Measurements from ENCODE around the gene ADARB2. TPM values are rescaled to one million over a fixed set of nuclear protein-coding genes. Genes with fewer than 3 reads are reported as not detected.
"Not testable (repeated sequence)": the region's sequence is repeated elsewhere in the genome, so short reads cannot be mapped to it uniquely, and the experiment has no call there.

The ADARB2 gene
- total RNA-seq, 2 experiments from 2014 or later, result 0.28 to 0.40 TPM

DNA sequence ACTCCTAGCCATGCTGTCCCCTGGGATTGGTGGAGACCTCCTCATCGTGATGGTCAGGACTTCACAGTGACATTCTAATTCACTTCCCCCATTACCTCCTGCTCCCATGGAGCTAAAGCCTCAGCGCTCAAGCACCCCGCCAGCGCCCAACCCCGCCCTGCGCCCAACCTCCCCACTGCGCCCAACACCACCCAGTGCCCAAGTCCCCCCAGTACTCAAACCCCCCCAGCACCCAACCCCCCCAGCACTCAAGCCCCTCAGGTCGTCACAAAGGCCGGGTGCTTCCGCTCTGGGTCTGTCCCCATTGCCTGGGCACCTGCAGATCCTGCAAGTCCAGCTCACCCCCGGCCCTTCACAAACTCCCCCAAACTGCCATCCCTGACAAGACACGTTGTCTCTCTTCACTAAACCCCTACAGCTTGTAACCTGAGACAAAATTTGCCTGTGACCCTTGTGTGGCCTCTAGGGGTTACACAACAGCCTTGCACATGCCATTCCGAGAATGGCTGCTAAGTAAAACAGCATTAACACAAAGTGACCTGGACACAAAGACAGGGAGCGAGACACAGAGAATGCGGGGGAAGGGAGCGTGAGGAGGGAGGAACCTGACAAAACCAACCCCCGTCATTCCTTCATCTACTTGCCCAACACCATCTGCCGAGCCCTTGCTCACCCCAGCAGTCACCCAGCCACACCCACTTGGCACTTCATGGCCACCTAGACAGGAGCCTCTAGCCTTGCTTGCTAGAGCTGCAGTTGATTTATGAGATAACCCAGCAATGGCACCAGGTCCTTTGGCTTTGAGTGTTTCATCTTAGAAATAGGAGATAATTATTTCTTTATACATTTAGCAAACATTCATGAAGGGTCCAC, 107.8 kb downstream of the ADARB2 start:
- H3K27ac Mint-ChIP-seq, result no peak overlapping the region
- DNase-seq (no peak), ATAC-seq (ENCODE audit: low read depth) (no peak)
- POLR2A ChIA-PET, result no interaction called here
- no peaks in the 10 kb centered on the region for H3K36me3 Mint-ChIP-seq
- no peaks in the 10 kb centered on the region for H3K27me3 Mint-ChIP-seq
- no peaks in the 10 kb centered on the region for H3K9me3 Mint-ChIP-seq
- no peak overlapping the region for H3K4me3 Mint-ChIP-seq
- H3K4me1 Mint-ChIP-seq, result no peaks in the 10 kb centered on the region

- Mint-ChIP-seq H3K27ac (no peak overlapping the region), H3K36me3 (no peaks in the 10 kb centered on the region), H3K4me3 (no peak overlapping the region), H3K27me3 (no peaks in the 10 kb centered on the region), H3K4me1 (no peaks in the 10 kb centered on the region), H3K9me3 (no peaks in the 10 kb centered on the region)
- POLR2A ChIA-PET, result no interaction called here
- DNase-seq (no peak), ATAC-seq (ENCODE audit: low read depth) (no peak)
These were observed 108.6 kb downstream of the ADARB2 start for GRCh38 chr10:1628757-1629156.

DNA sequence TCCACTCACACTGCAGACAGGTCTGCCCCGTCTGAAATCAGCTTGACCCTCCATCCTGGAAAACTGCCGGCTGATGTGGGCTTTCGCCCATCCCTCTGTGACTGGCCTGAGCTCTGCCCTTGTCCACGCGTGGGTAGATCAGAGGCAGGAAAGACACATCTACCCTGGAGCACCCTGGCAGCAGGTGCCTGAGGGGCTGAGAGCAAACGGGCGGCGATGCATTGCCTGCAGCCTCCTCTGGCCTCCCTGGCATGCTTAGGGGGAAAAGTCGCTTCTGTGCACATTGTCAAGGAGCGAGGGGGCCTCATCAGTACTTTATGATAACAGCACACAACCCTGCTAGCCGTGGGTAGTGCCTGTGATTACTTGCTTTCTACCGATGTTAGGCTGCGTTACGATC, 109.4 kb downstream of the ADARB2 start:
- Mint-ChIP-seq H3K4me3 (no peak overlapping the region), H3K27me3 (no peaks in the 10 kb centered on the region), H3K9me3 (no peaks in the 10 kb centered on the region), H3K36me3 (no peaks in the 10 kb centered on the region), H3K27ac (no peak overlapping the region), H3K4me1 (no peaks in the 10 kb centered on the region)
- no peak for DNase-seq
- no peak for ATAC-seq (ENCODE audit: low read depth)
- POLR2A ChIA-PET, result no interaction called here

DNA sequence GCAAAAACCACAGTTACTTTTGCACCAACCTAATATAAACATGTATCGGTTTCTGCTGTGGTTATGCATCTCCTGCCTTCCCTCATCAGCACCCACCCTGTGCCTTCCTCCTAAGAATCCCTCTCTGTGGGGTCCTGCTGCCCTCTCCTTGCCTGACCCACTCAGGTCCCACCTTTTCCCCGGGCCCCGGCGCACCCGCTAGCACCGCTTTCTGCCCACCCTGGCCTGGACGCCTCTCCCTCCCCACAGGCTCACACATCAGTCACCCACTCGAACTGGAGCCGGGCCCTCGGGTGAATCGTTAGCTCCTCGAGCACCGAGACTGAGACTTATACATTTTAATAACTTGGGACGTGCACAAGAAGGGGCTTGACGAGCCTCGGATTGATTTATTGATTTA, 110.5 kb downstream of the ADARB2 start:
- ATAC-seq (ENCODE audit: low read depth), result no peak
- H3K4me3 Mint-ChIP-seq, result no peak overlapping the region
- DNase-seq, result no peak
- POLR2A ChIA-PET, result no interaction called here
- H3K4me1 Mint-ChIP-seq, result no peaks in the 10 kb centered on the region
- H3K9me3 Mint-ChIP-seq, result no peaks in the 10 kb centered on the region
- no peaks in the 10 kb centered on the region for H3K36me3 Mint-ChIP-seq
- no peaks in the 10 kb centered on the region for H3K27me3 Mint-ChIP-seq
- no peak overlapping the region for H3K27ac Mint-ChIP-seq

DNA sequence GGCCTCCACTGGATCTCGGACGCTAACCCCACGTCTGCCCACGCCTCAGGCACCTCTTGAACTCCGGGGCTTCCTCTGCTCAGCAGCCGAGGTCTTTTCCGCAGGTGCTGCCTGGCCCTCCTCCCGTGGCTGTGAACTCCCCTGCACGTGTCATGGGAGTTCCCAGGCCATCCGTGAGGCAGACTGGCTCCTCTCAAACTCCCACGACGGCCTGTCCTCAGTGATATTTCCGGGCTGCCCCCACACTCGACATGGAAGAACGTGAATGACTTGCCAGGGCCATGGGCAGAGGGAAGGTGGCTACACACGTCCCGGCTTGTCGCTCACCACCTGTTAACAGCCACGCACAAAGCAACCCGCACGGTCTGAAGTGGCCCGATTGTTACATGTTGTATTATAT, 110.9 kb downstream of the ADARB2 start:
- Mint-ChIP-seq H3K4me3 (no peak overlapping the region), H3K4me1 (no peaks in the 10 kb centered on the region), H3K27me3 (no peaks in the 10 kb centered on the region), H3K27ac (no peak overlapping the region), H3K36me3 (no peaks in the 10 kb centered on the region), H3K9me3 (no peaks in the 10 kb centered on the region)
- no peak for ATAC-seq (ENCODE audit: low read depth)
- POLR2A ChIA-PET, result no interaction called here
- DNase-seq, result no peak

GRCh38 chr10:1625731-1626130, 111.6 kb downstream of the ADARB2 start:
- no peak overlapping the region for H3K27ac Mint-ChIP-seq
- H3K9me3 Mint-ChIP-seq, result no peaks in the 10 kb centered on the region
- H3K36me3 Mint-ChIP-seq, result no peaks in the 10 kb centered on the region
- no peak for DNase-seq
- POLR2A ChIA-PET, result no interaction called here
- ATAC-seq (ENCODE audit: low read depth), result no peak
- H3K4me1 Mint-ChIP-seq, result no peaks in the 10 kb centered on the region
- H3K4me3 Mint-ChIP-seq, result no peak overlapping the region
- H3K27me3 Mint-ChIP-seq, result no peaks in the 10 kb centered on the region

DNA sequence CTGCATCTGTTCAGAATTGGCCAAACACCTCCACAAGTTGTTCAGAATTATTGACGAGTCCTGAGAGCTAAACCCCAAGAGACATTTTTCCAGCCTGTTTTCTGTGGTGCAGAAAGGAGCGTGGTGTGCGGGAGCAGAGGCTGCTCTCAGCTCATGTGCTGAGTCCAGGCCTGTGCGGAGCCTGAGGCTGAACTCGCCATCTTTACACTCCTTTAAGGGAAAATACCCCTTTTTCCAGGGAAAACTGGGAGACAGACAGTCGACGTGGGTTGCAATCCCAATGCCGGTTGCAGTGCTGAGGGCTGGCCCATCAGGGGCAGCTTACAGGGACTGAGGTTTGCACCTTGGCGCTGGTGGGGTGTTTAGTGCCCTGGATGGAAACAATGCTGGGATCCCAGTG, 112.2 kb downstream of the ADARB2 start:
- Mint-ChIP-seq H3K27me3 (no peaks in the 10 kb centered on the region), H3K4me3 (no peak overlapping the region), H3K9me3 (no peaks in the 10 kb centered on the region), H3K36me3 (no peaks in the 10 kb centered on the region), H3K4me1 (no peaks in the 10 kb centered on the region), H3K27ac (no peak overlapping the region)
- POLR2A ChIA-PET, result no interaction called here
- DNase-seq, result no peak
- no peak for ATAC-seq (ENCODE audit: low read depth)

DNA sequence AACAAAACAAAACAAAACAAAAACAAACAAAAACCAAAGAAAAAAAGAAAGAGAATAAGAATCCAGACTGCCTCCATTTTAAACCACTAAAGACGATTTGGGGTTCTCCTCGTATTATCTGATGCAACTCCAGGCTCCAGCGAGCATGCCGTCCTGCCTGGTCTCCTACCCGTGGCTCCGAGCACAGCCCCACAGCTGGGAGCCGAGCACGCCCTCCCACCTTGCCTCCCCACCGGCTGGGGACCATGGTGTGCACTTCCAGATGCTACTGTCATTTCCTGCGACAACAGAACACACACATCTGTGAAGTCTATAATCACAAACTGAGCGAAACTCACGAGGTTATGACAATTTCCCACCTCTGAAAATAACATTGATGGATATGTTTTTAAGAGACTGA, 113.1 kb downstream of the ADARB2 start:
- Mint-ChIP-seq H3K36me3 (no peaks in the 10 kb centered on the region), H3K4me1 (no peaks in the 10 kb centered on the region), H3K4me3 (no peak overlapping the region), H3K27ac (no peak overlapping the region), H3K27me3 (no peaks in the 10 kb centered on the region), H3K9me3 (no peaks in the 10 kb centered on the region)
- DNase-seq (no peak), ATAC-seq (ENCODE audit: low read depth) (no peak)
- POLR2A ChIA-PET, result no interaction called here

GRCh38 chr10:1620803-1621202, 116.5 kb downstream of the ADARB2 start:
- H3K9me3 Mint-ChIP-seq, result peaks cover 2% of the 10 kb centered on the region
- POLR2A ChIA-PET, result no interaction called here
- DNase-seq (no peak), ATAC-seq (ENCODE audit: low read depth) (no peak)
- H3K4me1 Mint-ChIP-seq, result no peaks in the 10 kb centered on the region
- H3K27ac Mint-ChIP-seq, result no peak overlapping the region
- no peaks in the 10 kb centered on the region for H3K36me3 Mint-ChIP-seq
- H3K27me3 Mint-ChIP-seq, result no peaks in the 10 kb centered on the region
- no peak overlapping the region for H3K4me3 Mint-ChIP-seq

DNA sequence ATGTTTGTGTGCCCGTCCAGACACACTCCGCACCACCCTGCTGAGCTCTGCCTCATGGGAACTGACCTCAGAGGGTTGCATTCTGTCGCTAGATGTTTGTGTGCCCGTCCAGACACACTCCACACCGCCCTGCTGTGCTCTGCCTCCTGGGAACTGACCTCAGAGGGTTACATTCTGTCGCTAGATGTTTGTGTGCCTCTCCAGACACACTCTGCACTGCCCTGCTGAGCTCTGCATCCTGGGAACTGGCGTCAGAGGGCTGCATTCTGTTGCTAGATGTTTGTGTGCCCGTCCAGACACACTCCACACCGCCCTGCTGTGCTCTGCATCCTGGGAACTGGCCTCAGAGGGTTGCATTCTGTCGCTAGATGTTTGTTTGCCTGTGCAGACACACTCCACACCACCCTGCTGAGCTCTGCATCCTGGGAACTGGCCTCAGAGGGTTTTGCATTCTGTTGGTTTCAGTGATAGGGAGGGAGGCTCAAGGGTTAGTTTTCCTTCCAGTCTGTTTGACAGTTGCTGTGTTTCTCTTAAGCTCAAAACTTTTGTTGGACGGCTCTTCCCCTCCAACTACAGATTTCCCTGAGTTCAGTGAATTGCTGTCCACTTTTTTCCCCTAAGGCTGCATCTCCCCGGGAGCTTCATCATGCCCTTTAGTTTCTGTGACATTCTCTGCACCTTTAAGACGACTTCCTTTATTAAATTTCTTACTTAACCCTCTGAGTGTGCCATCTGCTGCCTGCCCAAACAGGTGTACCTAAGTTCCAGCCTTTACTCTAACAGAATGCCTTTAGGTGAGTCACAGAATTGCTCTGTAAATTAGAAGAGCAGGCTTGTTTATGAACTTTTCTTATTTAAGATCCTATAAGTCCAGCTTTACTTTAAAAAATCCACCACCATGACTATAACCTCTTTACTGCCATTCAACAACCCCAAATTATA, 119.7 kb downstream of the ADARB2 start:
- H3K36me3 Mint-ChIP-seq; ATAC-seq (ENCODE audit: low read depth); H3K4me3 Mint-ChIP-seq; H3K4me1 Mint-ChIP-seq; H3K27ac Mint-ChIP-seq; H3K9me3 Mint-ChIP-seq; H3K27me3 Mint-ChIP-seq; DNase-seq; POLR2A ChIA-PET: not testable (repeated sequence)

DNA sequence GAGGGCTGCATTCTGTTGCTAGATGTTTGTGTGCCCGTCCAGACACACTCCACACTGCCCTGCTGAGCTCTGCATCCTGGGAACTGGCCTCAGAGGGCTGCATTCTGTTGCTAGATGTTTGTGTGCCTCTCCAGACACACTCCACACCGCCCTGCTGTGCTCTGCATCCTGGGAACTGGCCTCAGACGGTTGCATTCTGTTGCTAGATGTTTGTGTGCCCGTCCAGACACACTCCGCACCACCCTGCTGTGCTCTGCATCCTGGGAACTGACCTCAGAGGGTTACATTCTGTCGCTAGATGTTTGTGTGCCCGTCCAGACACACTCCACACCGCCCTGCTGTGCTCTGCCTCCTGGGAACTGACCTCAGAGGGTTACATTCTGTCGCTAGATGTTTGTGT, 120.6 kb downstream of the ADARB2 start:
- H3K27ac Mint-ChIP-seq; DNase-seq; H3K27me3 Mint-ChIP-seq; H3K9me3 Mint-ChIP-seq; POLR2A ChIA-PET; H3K4me3 Mint-ChIP-seq; H3K36me3 Mint-ChIP-seq; H3K4me1 Mint-ChIP-seq; ATAC-seq (ENCODE audit: low read depth): not testable (repeated sequence)

- ATAC-seq (ENCODE audit: low read depth) (no peak), DNase-seq (no peak)
These were observed 122.0 kb downstream of the ADARB2 start for GRCh38 chr10:1615186-1615954.

GRCh38 chr10:1613511-1613910, 123.8 kb downstream of the ADARB2 start:
- peaks cover 15% of the 10 kb centered on the region for H3K27me3 Mint-ChIP-seq
- H3K36me3 Mint-ChIP-seq, result no peaks in the 10 kb centered on the region
- POLR2A ChIA-PET, result no interaction called here
- no peak overlapping the region for H3K27ac Mint-ChIP-seq
- no peak overlapping the region for H3K4me3 Mint-ChIP-seq
- no peaks in the 10 kb centered on the region for H3K4me1 Mint-ChIP-seq
- DNase-seq, result no peak
- no peak for ATAC-seq (ENCODE audit: low read depth)
- H3K9me3 Mint-ChIP-seq, result no peaks in the 10 kb centered on the region

More at GRCh38 chr10:1615186-1615954, 122.0 kb downstream of the ADARB2 start:
- Mint-ChIP-seq H3K36me3 (no peaks in the 10 kb centered on the region), H3K27me3 (peaks cover 3% of the 10 kb centered on the region), H3K27ac (no peak overlapping the region), H3K4me3 (no peak overlapping the region), H3K9me3 (peaks cover 2% of the 10 kb centered on the region), H3K4me1 (no peaks in the 10 kb centered on the region)
- POLR2A ChIA-PET, result no interaction called here

Measured in activated naive CD8-positive, alpha-beta T cell treated with anti-CD3 and anti-CD28 coated beads, Interleukin-2, amount 10 ng/mL, durations not matched to agents 7 days and 5 days (primary cell).